HG02870 (cell line): ENCODE measurements around the gene CXCL10.
"Not testable (repeated sequence)": the region's sequence is repeated elsewhere in the genome, so short reads cannot be mapped to it uniquely, and the experiment has no call there.

Experiments used
- ATAC-seq: cut with Tn5 transposase; IDR thresholded peaks from one replicate; pipeline ENCODE4 v1.9.1; 2021; ENCODE audit warnings: mild to moderate bottlenecking, moderate library complexity; ENCODE audit not compliant: unreplicated experiment

CXCL10 gene

DNA sequence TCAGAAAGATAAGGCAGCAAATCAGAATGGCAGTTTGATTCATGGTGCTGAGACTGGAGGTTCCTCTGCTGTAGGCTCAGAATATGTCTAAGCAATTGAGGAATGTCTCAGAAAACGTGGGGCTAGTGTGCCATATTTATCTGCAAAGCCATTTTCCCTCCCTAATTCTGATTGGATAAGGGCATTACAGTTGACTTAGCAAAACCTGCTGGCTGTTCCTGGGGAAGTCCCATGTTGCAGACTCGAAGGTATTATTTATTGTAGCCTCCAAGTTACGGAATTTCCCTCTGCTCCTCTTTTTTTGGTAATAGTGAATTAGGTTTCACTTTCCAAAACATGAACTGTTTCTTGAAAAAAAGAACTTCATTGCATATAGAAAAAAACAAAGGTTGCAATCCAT lies at the start of gene CXCL10:
TSS of gene CXCL10 (minus strand) at position 109 of the 400 bp plus-strand sequence. CDS start at position 43, 66 bp downstream.
- ATAC-seq, result no peak

DNA sequence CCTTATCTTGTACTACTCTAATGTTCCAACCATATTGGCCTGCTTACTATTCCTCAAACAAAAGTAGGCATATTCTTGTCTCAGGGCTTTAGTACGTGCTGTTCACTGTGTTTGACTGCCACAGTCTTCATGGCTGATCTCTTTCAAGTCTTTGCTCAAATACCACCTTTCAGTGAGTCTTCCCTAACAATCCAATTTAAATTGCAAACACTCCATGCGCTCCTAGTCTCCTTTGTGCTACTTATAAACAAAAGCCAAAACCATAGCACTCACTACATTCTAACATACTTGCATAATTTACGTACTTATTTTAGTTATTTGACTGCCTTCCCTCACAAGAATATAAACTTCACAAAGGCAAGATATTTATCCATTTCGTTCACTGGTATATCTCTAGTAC lies 49.5 kb upstream of the CXCL10 start:
- no peak for ATAC-seq

DNA sequence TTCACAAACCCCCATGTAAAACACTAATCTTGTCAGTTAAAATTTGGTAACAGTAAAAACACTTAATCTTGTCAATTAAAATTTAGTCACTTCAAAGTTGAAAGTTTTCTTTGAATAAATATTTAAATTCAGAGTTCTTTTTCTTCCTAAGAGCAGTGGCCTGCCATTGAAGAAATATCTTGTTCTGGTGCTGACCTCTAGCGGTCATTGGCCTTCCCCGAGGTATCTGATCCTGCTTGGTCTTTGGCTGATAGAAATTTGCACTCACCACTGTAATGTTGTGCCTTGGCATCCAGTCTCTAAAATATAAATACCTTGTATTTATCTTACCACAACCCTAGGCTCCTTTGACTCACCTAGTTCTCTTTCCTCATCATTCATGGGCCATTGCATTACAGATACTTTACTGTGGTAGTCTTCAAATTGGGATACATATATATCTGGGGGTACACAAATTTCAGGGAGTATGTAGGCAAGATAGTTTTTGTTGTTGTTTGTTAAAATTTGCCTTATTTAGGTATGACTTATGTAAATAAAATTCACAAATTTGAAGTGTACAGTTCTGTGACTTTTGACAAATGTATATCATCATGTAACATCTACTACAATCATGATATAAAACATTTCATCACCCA lies 44.5 kb upstream of the CXCL10 start:
- peak; percentile 74 for ATAC-seq

DNA sequence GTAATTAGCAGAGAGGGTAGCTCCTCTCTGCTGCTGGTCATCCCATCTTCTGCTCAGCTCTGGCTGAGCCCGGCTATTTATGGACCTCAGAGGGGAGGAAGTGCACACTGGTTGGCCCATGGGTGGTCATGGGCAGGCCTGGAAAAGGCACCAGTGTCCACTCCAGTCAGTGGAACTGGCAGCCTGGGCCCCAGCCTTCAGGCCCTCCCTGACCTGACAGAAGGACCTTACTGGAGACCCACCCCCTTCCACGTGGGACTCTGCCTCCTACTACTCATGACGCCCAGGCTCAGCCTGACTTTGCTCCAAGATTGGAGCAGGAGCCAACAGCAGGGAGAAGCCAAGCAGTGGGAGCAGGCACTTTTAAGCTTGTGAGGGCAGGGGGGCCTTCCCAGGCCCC lies 43.2 kb upstream of the CXCL10 start:
- no peak for ATAC-seq

DNA sequence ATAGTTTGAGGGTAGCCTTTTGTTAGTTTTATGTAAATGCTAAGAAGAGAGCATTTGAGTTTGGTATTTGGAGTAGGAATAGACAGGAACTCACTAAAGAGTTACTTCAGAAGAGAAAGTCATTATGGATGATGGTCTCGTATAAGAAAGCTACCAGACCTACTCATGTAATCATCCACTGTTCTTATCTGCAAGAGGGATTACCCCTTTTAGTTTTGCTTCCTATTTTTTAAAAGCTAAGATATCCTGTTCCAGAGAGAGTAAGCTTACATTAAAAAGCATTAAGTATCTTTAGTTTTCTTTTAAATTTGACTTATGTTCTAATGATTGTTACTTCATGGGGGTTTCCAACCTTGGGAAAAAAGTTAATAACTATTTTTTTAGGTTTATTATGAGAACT lies 38.7 kb upstream of the CXCL10 start:
- ATAC-seq, result no peak

DNA sequence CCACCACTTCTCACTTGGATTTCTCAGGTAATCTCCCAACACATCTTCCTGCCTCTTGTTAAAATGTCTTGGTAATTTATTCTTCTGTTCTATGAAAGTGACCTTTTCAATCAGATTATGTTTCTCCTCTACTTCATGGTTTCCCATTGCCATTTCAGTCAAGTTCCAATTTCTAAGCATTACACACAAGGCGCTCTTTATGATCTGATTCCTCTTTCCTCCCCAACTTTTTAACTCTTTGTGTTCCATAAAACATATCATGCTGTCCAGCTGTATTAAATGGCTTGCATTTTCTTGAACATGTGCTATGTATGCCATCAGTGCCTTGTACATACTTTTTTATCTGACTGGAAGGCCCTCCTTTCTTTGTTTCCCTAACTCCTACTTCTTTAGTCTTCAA lies 38.1 kb upstream of the CXCL10 start:
- ATAC-seq, result no peak

DNA sequence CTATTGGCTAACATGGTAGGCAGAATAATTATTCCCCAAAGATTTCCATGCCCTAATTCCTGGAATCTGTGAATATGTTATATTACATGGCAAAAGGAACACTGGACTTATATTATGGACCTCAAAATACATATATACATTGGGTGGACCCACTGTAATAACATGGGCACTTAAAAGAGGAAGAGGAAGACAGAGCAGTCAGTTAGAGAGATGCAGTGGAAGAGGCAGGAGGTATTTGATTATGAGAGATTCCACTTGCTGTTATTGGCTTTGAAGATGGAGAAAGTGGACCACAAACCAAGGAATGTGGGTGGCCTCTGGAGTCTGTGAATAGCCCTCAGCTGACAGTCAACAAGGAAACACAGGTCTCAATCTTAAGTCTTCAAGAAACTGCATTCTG lies 37.2 kb upstream of the CXCL10 start:
- no peak for ATAC-seq

DNA sequence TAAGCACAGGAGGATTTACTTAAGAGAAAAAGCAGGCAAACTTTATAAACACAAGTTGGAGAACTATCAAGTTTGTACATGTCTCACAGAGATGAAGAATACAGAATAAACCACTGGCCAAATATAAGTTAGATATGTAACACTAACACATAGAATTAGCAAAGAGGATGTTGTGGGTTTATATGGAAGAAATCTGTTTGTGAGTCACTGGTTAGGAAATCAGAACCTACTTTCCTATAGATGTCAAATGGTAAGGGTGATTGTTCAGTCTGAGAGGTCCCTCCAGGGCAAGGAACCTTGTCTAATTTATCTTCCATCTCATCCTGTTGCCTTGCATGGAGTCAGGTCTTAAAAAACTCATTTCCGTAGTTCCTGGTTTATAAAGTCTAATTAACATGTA lies 36.5 kb upstream of the CXCL10 start:
- ATAC-seq, result no peak

DNA sequence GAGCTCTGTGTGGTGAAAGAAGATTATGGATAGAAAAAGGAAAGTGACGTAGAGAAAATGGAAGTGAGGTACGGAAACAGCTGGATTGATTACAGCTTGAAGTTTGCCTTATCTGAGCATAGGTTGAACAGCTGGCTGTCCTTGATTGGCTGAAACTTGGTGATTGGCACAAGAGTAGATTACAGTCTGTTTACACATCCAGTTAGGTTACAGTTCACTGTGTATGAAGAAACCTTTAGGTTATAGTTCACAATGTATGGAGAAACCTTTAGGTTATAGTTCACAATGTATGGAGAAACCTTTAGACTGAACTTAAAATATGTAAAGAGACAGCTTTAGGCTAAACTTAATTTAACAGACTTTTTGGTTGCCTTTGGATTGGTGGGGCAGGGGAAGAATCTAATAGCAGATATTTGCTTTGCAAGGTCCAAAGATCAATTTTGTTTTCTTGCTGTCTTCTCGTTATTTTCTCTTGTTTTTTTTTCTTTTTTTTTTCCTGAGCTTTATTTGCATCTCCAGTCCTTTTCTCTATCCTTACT lies 35.7 kb upstream of the CXCL10 start:
- no peak for ATAC-seq

DNA sequence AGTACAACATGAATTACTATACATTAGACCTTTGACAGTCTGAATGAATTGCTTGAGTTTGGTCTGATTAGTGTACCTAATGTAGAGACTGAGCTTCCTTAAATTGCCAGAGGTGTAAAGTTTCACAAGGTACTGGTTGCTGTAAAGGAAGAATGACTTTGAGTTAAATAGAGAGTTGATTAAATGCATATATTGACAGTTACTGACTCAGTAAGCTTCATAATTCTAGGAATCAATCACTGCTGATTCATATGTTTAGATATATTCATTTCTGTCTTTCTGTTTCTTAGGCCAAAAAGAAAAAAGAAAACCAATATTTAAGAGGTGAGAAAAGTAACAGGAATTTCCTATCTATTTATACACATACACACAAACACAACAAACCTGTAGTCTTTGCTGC lies 35.0 kb upstream of the CXCL10 start:
- ATAC-seq, result peak; percentile 48

DNA sequence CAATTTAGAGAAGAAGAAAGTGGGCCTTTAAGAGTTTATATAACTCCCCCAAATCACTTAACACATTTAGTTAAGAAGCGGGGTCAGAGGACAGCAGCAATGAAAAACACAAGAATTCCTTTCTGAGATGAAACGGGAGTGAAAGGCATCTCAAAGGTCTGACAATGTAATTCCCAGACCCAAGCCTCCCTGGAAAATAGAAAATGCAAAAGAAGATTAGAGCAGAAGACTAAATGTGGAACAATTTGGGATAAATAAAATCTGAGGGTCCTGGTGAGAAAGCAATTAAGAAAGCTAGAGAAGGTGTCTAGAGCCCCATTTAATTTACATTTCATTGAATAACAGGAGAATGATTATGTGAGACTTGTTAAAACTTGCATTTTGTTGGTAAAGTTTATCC lies 32.1 kb upstream of the CXCL10 start:
- no peak for ATAC-seq

DNA sequence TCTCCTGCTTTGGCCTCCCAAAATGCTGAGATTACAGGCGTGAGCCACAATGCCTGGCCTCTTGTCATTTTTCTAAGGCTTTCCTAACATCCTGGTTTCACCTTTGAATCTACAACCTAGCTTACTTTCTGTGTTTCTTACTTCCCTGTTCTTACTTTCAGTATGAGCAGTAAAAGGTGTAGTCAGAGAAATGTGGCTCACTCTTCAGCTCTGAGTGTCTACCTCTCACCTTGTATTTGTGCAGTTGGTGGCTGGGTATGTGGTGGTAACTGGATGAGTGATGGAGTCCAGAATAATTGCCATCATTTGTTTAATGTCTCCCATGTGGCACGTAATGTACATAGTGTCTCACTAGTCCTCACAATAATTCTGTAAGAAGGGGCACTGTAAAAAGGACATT lies 31.7 kb upstream of the CXCL10 start:
- peak; percentile 97 for ATAC-seq

DNA sequence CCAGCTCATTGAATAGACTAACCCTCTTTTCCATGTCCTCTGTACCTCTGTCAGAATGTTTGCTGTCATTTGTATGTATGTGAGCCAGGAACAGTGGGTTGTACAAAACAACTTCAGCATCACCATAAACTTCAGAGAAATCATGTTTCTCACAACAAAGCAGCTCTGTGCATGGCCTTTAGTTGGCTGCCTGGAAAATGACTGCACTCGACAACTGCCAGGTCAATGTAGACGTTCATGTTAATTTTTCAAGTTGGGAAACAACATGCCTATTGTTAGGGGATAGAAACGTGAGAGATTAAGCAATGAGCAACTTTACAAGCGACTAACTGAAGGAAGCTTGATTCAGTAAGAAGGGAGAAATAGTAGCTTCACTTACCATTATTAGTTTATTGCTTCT lies 30.4 kb upstream of the CXCL10 start:
- no peak for ATAC-seq

DNA sequence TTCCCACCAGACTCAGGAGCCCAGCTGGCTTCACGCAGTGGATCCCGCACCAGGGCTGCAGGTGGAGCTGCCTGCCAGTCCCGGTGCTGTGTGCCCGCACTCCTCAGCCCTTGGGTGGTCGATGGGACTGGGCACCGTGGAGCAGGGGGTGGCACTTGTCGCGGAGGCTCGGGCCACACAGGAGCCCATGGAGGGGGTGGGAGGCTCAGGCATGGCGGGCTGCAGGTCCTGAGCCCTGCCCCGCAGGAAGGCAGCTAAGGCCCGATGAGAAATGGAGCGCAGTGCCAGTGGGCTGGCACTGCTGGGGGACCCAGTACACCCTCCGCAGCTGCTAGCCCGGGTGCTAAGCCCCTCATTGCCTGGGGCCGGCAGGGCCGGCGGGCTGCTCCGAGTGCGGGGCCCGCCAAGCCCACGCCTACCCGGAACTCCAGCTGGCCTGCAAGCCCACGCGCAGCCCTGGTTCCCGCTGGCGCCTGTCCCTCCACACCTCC lies 27.3 kb upstream of the CXCL10 start:
- ATAC-seq, result not testable (repeated sequence)

DNA sequence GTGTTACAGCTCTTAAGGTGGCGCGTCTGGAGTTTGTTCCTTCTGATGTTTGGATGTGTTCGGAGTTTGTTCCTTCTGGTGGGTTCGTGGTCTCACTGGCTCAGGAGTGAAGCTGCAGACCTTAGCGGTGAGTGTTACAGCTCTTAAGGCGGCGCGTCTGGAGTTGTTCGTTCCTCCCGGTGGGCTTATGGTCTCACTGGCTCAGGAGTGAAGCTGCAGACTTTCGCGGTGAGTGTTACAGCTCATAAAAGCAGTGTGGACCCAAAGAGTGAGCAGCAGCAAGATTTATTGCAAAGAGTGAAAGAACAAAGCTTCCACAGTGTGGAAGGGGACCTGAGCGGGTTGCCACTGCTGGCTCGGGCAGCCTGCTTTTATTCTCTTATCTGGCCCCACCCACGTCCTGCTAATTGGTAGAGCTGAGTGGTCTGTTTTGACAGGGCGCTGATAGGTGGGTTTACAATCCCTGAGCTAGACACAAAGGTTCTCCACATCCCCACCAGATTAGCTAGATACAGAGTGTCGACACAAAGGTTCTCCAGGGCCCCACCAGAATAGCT lies 26.6 kb upstream of the CXCL10 start:
- ATAC-seq, result not testable (repeated sequence)

DNA sequence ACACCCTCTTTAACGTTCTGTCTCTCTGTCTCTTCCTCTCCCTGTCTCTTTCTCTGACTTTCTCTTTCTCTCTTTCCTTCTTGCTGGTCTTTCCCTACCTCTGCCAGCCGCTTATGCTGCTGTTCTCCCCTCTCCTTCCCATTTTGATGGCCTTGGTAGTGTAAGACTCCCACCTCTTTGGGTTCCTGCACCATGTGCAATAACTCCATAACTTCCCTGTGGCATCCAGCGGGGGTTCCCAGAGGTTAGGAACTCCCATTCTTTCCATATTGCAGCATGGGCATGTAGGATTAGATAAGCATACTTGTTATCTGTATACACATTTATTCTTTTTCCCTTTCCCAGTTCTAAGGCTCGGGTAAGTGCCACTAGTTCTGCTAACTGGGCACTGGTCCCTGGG lies 21.4 kb upstream of the CXCL10 start:
- ATAC-seq, result not testable (repeated sequence)

DNA sequence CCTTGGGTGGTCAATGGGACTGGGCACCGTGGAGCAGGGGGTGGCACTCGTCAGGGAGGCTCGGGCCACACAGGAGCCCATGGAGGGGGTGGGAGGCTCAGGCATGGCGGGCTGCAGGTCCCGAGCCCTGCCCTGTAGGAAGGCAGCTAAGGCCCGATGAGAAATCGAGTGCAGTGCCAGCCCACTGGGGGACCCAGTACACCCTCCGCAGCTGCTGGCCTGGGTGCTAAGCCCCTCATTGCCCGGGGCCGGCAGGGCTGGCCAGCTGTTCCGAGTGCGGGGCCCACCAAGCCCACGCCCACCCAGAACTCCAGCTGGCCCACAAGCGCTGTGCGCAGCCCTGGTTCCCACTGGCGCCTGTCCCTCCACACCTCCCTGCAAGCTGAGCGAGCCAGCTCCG lies 20.0 kb upstream of the CXCL10 start:
- ATAC-seq, result not testable (repeated sequence)

DNA sequence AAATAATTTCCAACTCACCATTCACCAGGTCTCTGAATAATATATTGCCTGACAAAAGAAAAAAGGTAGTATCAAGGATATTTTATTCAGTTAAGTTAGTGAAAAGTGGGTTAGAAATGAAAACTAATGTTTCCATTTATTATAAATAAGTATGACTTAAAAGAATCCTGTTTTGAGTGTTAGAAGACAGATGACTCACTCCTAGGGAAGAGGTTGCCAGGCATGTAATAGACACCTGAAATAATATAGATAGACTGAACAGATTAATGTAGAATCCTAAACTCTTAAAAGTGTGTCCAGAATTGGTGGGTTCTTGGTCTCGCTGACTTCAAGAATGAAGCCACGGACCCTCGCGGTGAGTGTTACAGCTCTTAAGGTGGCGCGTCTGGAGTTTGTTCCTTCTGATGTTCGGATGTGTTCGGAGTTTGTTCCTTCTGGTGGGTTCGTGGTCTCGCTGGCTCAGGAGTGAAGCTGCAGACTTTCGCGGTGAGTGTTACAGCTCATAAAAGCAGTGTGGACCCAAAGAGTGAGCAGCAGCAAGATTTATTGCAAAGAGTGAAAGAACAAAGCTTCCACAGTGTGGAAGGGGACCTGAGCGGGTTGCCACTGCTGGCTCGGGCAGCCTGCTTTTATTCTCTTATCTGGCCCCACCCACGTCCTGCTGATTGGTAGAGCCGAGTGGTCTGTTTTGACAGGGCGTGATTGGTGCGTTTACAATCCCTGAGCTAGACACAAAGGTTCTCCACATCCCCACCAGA lies 19.1 kb upstream of the CXCL10 start:
- not testable (repeated sequence) for ATAC-seq

DNA sequence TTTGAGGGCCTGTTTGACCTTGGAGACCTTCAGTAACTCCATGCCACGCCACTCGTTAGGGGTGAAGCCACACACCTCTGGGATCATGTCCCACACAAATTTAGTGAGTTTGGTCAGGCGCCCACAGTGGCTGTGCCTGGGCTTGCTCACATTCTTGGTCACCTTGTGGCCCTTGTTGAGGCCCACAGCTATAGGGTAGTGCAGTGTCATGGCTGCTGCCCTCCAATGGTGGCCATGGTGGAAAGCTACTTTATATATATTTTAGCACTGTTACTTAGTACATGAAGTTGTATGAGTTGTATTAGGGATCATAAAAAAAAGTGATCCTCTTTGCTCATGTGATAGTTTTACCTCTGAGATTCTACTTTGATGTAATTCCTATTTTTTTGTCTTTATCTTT lies 13.6 kb upstream of the CXCL10 start:
- ATAC-seq, result peak; percentile 65

DNA sequence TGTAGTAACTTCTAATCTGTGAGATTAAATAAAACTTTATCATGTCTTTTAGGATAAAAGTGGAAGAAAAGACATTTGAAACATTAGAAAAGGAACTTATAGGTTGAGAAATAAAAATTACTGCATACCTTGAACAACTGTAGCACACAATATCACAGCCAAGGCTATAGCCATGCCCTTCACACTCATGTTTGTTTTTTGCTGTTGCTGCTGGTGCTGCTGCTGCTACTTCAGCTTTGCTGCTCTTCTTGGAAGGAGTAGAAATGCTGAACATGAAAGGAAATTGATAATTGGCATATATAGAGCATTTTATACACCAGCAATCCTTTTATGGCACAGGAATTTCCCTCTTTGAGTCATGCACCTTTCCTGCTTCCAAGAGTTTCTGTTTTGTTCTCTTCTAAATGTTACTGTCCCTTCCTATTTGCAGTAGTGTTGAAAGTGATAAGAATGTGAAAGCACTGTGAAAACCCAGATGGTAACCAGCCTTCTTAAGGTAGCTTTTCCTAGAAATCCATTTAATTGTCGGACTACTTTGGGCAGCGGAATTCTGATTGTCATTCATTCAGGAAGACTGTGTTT lies 12.6 kb upstream of the CXCL10 start, which contains the start of gene CXCL11:
TSS of gene CXCL11 (minus strand) at position 272 of the 582 bp plus-strand sequence. CDS start at position 189, 83 bp downstream.
- no peak for ATAC-seq

DNA sequence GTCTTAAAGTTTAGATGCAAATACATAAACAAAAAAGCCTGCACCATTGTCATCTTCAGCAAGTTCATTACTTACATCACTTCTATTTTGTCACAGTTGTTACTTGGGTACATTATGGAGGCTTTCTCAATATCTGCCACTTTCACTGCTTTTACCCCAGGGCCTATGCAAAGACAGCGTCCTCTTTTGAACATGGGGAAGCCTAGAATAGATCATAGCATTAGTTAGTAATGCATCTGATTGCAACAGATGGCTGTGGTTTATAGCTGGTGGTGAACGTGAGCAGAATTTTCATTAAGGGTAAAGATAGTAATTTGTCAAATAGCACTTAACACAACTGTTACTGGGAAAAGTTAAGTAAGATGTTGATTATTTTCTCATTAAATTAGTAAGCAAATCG lies 11.8 kb upstream of the CXCL10 start:
- no peak for ATAC-seq
